Esophagus muscularis mucosa (tissue), 4 donors: ENCODE measurements around the gene PTPRK. TPM values are rescaled to one million over a fixed set of nuclear protein-coding genes. Genes with fewer than 3 reads are reported as not detected.

Experiments
- DNase-seq: peaks from one replicate; pipeline ENCODE4 v3.0.0-alpha.2; 2017; ENCODE audit errors: extremely low spot score
- H3K27ac ChIP-seq, 4 donors: fragments of 200-600 bp; sonication (generic); replicated peaks in 1 of 4; 1 replicate in 3 of 4; 2 replicates in 1 of 4; pipeline ENCODE4 v1.5.1; 2016 to 2019; ENCODE audit warnings: mild to moderate bottlenecking in 1 of 4
- H3K27me3 ChIP-seq, 4 donors: fragments of 200-600 bp; sonication (generic); one replicate each; pipeline versions ENCODE4 v1.5.1 to v1.6.0; 2016 to 2019
- H3K36me3 ChIP-seq, 4 donors: fragments of 200-600 bp; sonication (generic); one replicate each; pipeline ENCODE4 v1.5.1; 2016 to 2019
- H3K4me1 ChIP-seq, 4 donors: fragments of 200-600 bp; sonication (generic); one replicate each; pipeline ENCODE4 v1.5.1; 2016 to 2019
- H3K4me3 ChIP-seq, 4 donors: fragments of 200-600 bp; sonication (generic); 1 replicate in 2 of 4; 2 replicates in 2 of 4; pipeline ENCODE4 v1.5.1; 2016 to 2019; ENCODE audit warnings: mild to moderate bottlenecking in 4 of 4, moderate library complexity in 1 of 4
- H3K9me3 ChIP-seq, 4 donors: fragments of 200-600 bp; sonication (generic); 1 replicate in 3 of 4; 2 replicates in 1 of 4; pipeline ENCODE4 v1.5.1; 2016 to 2019
- CTCF ChIP-seq, 3 experiments: fragments of 200-600 bp in 2 of 3; fragments of 450-650 bp in 1 of 3; sonication (generic) in 2 of 3; IDR thresholded peaks; one replicate each; pipeline ENCODE4 v1.5.1; 2017 to 2019; ENCODE audit warnings: antibody characterized with exemption in 3 of 3, mild to moderate bottlenecking in 2 of 3, moderate library complexity in 1 of 3
- EP300 ChIP-seq: sonication (generic); formaldehyde crosslinking; IDR thresholded peaks from one replicate; pipeline ENCODE4 v1.6.1; 2017; ENCODE audit warnings: antibody characterized with exemption
- POLR2A ChIP-seq: fragments of 450-650 bp; IDR thresholded peaks from one replicate; pipeline ENCODE4 v1.6.1; 2017; ENCODE audit warnings: antibody characterized with exemption, moderate library complexity, mild to moderate bottlenecking, low read depth
- POLR2AphosphoS5 ChIP-seq, 2 donors: sonication (generic); formaldehyde crosslinking; IDR thresholded peaks; one replicate each; pipeline ENCODE4 v1.6.1; 2017; ENCODE audit warnings: antibody characterized with exemption in 2 of 2
- WGBS: methylation state at CpG from one replicate; pipeline ENCODE4 v1.1.5; 2018; 5-methylcytosine and 5-hydroxymethylcytosine counted together
- intact Hi-C: fragments of 100-400 bp; cut with DNase I; formaldehyde crosslinking; loops from one replicate; pipeline ENCODE4 v1.15.1; 2023
- total RNA-seq, 4 donors: library from RNA; depleted of rRNA; stranded (reverse); fragments of >200 nt; gene quantifications; one replicate each; pipeline versions ENCODE4 v1.1.0 to v1.2.1, GENCODE V29; 2016

Gene PTPRK
- total RNA-seq, 4 donors from 2014 or later = 36.8 to 53.1 (median 43.8) TPM

DNA sequence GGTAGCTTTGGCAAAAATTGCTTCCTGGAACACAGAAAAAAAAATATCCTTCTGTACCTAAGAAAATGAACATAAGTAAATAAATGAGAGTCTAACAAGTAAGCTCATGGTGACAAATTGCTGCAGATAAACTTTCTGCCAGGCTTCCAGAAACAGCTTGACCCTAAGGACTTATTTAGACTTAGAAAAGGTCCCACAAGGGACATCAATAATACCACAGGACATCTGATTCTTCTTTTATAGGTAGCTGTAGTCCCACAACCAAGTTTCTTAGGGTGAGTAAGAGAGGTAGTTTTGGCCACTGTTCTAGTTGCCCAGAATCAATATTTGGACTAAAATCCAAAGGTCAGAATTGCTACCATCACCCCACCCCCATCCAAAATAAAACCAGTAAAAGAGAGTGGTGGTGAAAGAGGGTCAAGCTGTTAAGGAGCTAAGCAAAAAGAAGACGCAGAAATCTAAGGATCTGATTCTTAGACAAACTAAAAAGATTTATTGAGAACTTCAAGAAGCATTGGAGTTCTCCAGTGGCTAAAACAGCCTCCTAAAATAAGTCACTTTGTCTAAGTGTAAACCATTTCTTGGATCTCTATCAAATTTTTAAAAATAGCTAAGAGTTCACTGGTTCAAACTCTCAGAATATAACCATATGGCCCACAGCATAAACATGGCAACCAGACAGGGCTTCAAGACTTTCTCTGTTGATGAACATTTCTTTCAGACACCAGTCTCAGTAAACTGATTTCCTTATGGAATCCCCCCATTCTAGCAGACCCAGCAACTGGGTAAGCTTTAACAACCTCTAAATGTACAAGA is 180.6 kb downstream of the PTPRK start:
- H3K4me1 ChIP-seq = peaks cover 10 to 66% (median 51%) of the 10 kb centered on the region in 4 donors
- intact Hi-C loops = loop anchor here (10.0 kb wide), 1 partner anchor 175 kb away; no protein-coding TSS in a partner anchor

DNA sequence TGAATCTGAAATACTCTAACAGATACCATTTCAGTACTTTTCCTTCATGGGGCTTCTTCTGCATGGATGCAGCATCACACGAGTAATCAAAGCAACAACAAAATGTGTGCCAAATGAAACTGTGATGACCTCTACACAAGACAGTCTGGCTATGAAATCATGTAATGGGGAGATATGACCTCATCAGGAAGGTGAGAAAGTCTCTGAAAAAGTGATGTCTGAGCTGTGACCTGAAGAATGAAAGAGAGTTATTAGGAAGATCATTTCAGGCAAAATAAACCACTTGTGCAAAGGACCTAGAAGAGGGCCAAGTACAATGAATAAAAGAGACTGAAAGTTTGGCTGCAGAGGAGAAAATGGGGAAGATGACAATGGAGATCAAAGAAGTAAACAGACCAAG is 182.8 kb downstream of the PTPRK start:
- Histone ChIP-seq H3K4me1 (peaks cover 13 to 51% (median 42%) of the 10 kb centered on the region in 4 donors), H3K27ac (no peak overlapping the region), H3K9me3 (no peaks in the 10 kb centered on the region), H3K27me3 (no peaks in the 10 kb centered on the region), H3K36me3 (no peaks in the 10 kb centered on the region), H3K4me3 (no peak overlapping the region)
- intact Hi-C loops = loop anchor here (10.0 kb wide), 1 partner anchor 177 kb away; no protein-coding TSS in a partner anchor
- TF ChIP-seq EP300 = no peak
- TF ChIP-seq POLR2A = no peak
- TF ChIP-seq CTCF (IDR thresholded peaks at IDR 0.05) = no peak
- no peak for TF ChIP-seq POLR2AphosphoS5 (IDR thresholded peaks at IDR 0.05)
- 63% methylated on average over 1 of the region's 1 CpG for WGBS
- no peak for DNase-seq

More for the DNA sequence above, 180.6 kb downstream of the PTPRK start:
- H3K4me3 ChIP-seq = no peak overlapping the region
- no peaks in the 10 kb centered on the region for H3K27me3 ChIP-seq
- 26% methylated on average over 1 of the region's 1 CpG for WGBS
- no peak for DNase-seq
- H3K9me3 ChIP-seq = no peaks in the 10 kb centered on the region
- no peak for TF ChIP-seq POLR2A
- no peak for TF ChIP-seq EP300
- no peak for TF ChIP-seq CTCF (IDR thresholded peaks at IDR 0.05)
- no peak for TF ChIP-seq POLR2AphosphoS5 (IDR thresholded peaks at IDR 0.05)
- H3K27ac ChIP-seq = peak overlapping the region; percentile 13 to 52 (median 44)
- H3K36me3 ChIP-seq = no peaks in the 10 kb centered on the region

GRCh38 chr6:128336436-128337095 is 183.8 kb downstream of the PTPRK start:
- H3K27ac ChIP-seq = no peak overlapping the region
- peaks cover 13 to 51% (median 42%) of the 10 kb centered on the region in 4 donors for H3K4me1 ChIP-seq
- intact Hi-C loops = loop anchor here (10.0 kb wide), 1 partner anchor 178 kb away; no protein-coding TSS in a partner anchor
- no peaks in the 10 kb centered on the region for H3K36me3 ChIP-seq
- DNase-seq = no peak
- H3K27me3 ChIP-seq = no peaks in the 10 kb centered on the region
- H3K4me3 ChIP-seq = no peak overlapping the region
- TF ChIP-seq EP300 (no peak), POLR2A (no peak), CTCF (IDR thresholded peaks at IDR 0.05) (no peak), POLR2AphosphoS5 (IDR thresholded peaks at IDR 0.05) (no peak)
- no peaks in the 10 kb centered on the region for H3K9me3 ChIP-seq
- 61% methylated on average over 3 of the region's 3 CpGs for WGBS

- Histone ChIP-seq H3K27ac (no peak overlapping the region), H3K36me3 (no peaks in the 10 kb centered on the region), H3K4me3 (no peak overlapping the region), H3K9me3 (no peaks in the 10 kb centered on the region), H3K27me3 (no peaks in the 10 kb centered on the region), H3K4me1 (peaks cover 13 to 51% (median 42%) of the 10 kb centered on the region in 4 donors)
- no peak for TF ChIP-seq CTCF (IDR thresholded peaks at IDR 0.05)
- no peak for TF ChIP-seq POLR2AphosphoS5 (IDR thresholded peaks at IDR 0.05)
- no peak for TF ChIP-seq EP300
- no peak for TF ChIP-seq POLR2A
- intact Hi-C loops = loop anchor here (10.0 kb wide), 1 partner anchor 179 kb away; no protein-coding TSS in a partner anchor
- no peak for DNase-seq
- WGBS = 84% methylated on average over 1 of the region's 1 CpG
These were observed 184.4 kb downstream of the PTPRK start for GRCh38 chr6:128335963-128336362.
